Activated CD8-positive, alpha-beta memory T cell treated with anti-CD3 and anti-CD28 coated beads for 24 hours (primary cell): ENCODE measurements around the gene PRRX1.

ENCODE experiments used
- DNase-seq: peaks from one replicate; pipeline ENCODE4 v3.0.0-alpha.2; 2020

PRRX1 gene

GRCh38 chr1:170725326-170725725 lies 61.4 kb downstream of the PRRX1 start:
- no peak for DNase-seq

GRCh38 chr1:170727963-170728362 lies 64.0 kb downstream of the PRRX1 start:
- DNase-seq = no peak

GRCh38 chr1:170729225-170730002 lies 65.5 kb downstream of the PRRX1 start:
- no peak for DNase-seq

GRCh38 chr1:170730014-170730413 lies 66.1 kb downstream of the PRRX1 start:
- no peak for DNase-seq

GRCh38 chr1:170730438-170730837 lies 66.5 kb downstream of the PRRX1 start:
- no peak for DNase-seq

- no peak for DNase-seq
Measured at GRCh38 chr1:170731566-170732251, 67.8 kb downstream of the PRRX1 start.

- no peak for DNase-seq
Measured at GRCh38 chr1:170732252-170732588, 68.3 kb downstream of the PRRX1 start.

GRCh38 chr1:170734412-170735175 lies 70.7 kb downstream of the PRRX1 start:
- DNase-seq = no peak

- no peak for DNase-seq
Measured at GRCh38 chr1:170735366-170736263, 71.7 kb downstream of the PRRX1 start.

- no peak for DNase-seq
Measured at GRCh38 chr1:170739803-170740202, 75.9 kb downstream of the PRRX1 start.

- DNase-seq = no peak
Measured at GRCh38 chr1:170741678-170742077, 77.7 kb downstream of the PRRX1 start.

GRCh38 chr1:170742600-170742999 lies 78.7 kb downstream of the PRRX1 start:
- DNase-seq = no peak

- no peak for DNase-seq
Measured at GRCh38 chr1:170743083-170743482, 79.2 kb downstream of the PRRX1 start.

GRCh38 chr1:170749549-170749948 lies 85.6 kb downstream of the PRRX1 start:
- DNase-seq = no peak

GRCh38 chr1:170749959-170750358 lies 86.0 kb downstream of the PRRX1 start:
- no peak for DNase-seq

GRCh38 chr1:170755795-170756194 lies 91.9 kb downstream of the PRRX1 start:
- no peak for DNase-seq

GRCh38 chr1:170758992-170759391 lies 95.1 kb downstream of the PRRX1 start:
- no peak for DNase-seq

- DNase-seq = no peak
Measured at GRCh38 chr1:170765279-170765678, 101.3 kb downstream of the PRRX1 start.

- DNase-seq = no peak
Measured at GRCh38 chr1:170765712-170766330, 101.9 kb downstream of the PRRX1 start.

GRCh38 chr1:170768929-170769328 lies 105.0 kb downstream of the PRRX1 start:
- no peak for DNase-seq

- DNase-seq = no peak
Measured at GRCh38 chr1:170769691-170770090, 105.8 kb downstream of the PRRX1 start.

- no peak for DNase-seq
Measured at GRCh38 chr1:170770254-170770653, 106.3 kb downstream of the PRRX1 start.
